ENCODE results near the gene LRRC52. TPM values are rescaled to one million over a fixed set of nuclear protein-coding genes. Genes with fewer than 3 reads are reported as not detected.

LRRC52 gene
- total RNA-seq, 1 experiment from 2014 or later = not detected

- H3F3A ChIP-seq (ENCODE audit: insufficient read depth, low read depth) = no peaks in the 10 kb centered on the region
- POLR2A ChIA-PET (ENCODE audit: unreplicated experiment) = no interaction called here
- H3K4me1 ChIP-seq (replicated peaks; ENCODE audit: insufficient read depth) = no peaks in the 10 kb centered on the region
- intact Hi-C loops (cut with micrococcal nuclease; ENCODE audit: unreplicated experiment) = no loop called here
- no peaks in the 10 kb centered on the region for H3K36me3 ChIP-seq (ENCODE audit: low read depth)
- no peak overlapping the region for H3K27ac ChIP-seq
- TF ChIP-seq EZH2 (IDR thresholded peaks at IDR 0.05; ENCODE audit: low read depth) = no peak
- TF ChIP-seq, protein P1, sequence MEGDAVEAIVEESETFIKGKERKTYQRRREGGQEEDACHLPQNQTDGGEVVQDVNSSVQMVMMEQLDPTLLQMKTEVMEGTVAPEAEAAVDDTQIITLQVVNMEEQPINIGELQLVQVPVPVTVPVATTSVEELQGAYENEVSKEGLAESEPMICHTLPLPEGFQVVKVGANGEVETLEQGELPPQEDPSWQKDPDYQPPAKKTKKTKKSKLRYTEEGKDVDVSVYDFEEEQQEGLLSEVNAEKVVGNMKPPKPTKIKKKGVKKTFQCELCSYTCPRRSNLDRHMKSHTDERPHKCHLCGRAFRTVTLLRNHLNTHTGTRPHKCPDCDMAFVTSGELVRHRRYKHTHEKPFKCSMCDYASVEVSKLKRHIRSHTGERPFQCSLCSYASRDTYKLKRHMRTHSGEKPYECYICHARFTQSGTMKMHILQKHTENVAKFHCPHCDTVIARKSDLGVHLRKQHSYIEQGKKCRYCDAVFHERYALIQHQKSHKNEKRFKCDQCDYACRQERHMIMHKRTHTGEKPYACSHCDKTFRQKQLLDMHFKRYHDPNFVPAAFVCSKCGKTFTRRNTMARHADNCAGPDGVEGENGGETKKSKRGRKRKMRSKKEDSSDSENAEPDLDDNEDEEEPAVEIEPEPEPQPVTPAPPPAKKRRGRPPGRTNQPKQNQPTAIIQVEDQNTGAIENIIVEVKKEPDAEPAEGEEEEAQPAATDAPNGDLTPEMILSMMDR (conservative IDR thresholded peaks at IDR 0.05) = no peak
- H4K20me1 ChIP-seq (ENCODE audit: insufficient read depth) = no peaks in the 10 kb centered on the region
- H3K4me2 ChIP-seq = no peak overlapping the region
- BruUV-seq (replicated peaks) = no TSS peak
- no peak overlapping the region for H3K4me3 ChIP-seq
- peaks cover 29% of the 10 kb centered on the region; the same call in 1 of the 2 replicates for H3K27me3 ChIP-seq (ENCODE audit: insufficient read depth, low read depth)
- no peak overlapping the region for H2AFZ ChIP-seq
- no peaks in the 10 kb centered on the region for H3K9me3 ChIP-seq (ENCODE audit: insufficient read depth, low read depth)
- no peaks in the 10 kb centered on the region for H3K79me2 ChIP-seq (ENCODE audit: low read depth)
- DNase-seq = no peak
- CTCF ChIA-PET = no interaction called here
- H3K9me2 ChIP-seq (ENCODE audit: insufficient read depth) = no peaks in the 10 kb centered on the region
Observed at GRCh38 chr1:165576536-165576935, 32.7 kb downstream of the LRRC52 start.

DNA sequence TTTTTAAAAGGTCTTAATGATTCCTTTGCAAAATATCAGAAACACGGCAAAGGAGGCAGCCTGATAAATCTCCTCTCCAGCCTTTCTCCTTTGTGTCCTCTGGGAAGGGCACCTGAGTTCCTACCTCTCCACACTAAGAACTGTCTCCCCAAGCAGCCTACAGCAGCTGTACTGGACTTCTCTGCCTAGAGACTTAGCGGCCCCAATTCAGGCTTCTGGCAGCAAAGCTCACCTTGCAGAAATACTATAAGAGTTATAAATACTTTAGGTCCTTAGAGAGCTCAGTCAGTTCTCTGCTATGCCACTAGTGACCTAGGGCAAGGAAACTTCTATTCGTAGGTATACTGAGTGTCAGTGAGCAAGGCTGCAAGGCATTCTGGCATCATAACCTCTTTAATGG lies 33.9 kb downstream of the LRRC52 start:
- Histone ChIP-seq H3K9me2 (ENCODE audit: insufficient read depth) (no peaks in the 10 kb centered on the region), H2AFZ (no peak overlapping the region), H4K20me1 (ENCODE audit: insufficient read depth) (no peaks in the 10 kb centered on the region), H3F3A (ENCODE audit: insufficient read depth, low read depth) (no peaks in the 10 kb centered on the region), H3K36me3 (ENCODE audit: low read depth) (no peaks in the 10 kb centered on the region), H3K4me2 (no peak overlapping the region), H3K27ac (no peak overlapping the region), H3K79me2 (ENCODE audit: low read depth) (no peaks in the 10 kb centered on the region), H3K27me3 (ENCODE audit: insufficient read depth, low read depth) (peaks cover 21% of the 10 kb centered on the region; the same call in 1 of the 2 replicates), H3K4me3 (no peak overlapping the region), H3K9me3 (ENCODE audit: insufficient read depth, low read depth) (no peaks in the 10 kb centered on the region), H3K4me1 (replicated peaks; ENCODE audit: insufficient read depth) (no peaks in the 10 kb centered on the region)
- intact Hi-C loops (cut with micrococcal nuclease; ENCODE audit: unreplicated experiment) = no loop called here
- no peak for TF ChIP-seq EZH2 (IDR thresholded peaks at IDR 0.05; ENCODE audit: low read depth)
- TF ChIP-seq, protein P1 (conservative IDR thresholded peaks at IDR 0.05) = no peak
- DNase-seq = no peak
- ChIA-PET POLR2A (ENCODE audit: unreplicated experiment) (no interaction called here), CTCF (no interaction called here)
- no TSS peak for BruUV-seq (replicated peaks)

- POLR2A ChIA-PET (ENCODE audit: unreplicated experiment) = no interaction called here
- CTCF ChIA-PET = no interaction called here
- Histone ChIP-seq H3K27ac (no peak overlapping the region), H3K4me2 (no peak overlapping the region), H3K4me3 (no peak overlapping the region), H3K4me1 (replicated peaks; ENCODE audit: insufficient read depth) (no peaks in the 10 kb centered on the region), H3F3A (ENCODE audit: insufficient read depth, low read depth) (no peaks in the 10 kb centered on the region), H3K79me2 (ENCODE audit: low read depth) (no peaks in the 10 kb centered on the region), H3K27me3 (ENCODE audit: insufficient read depth, low read depth) (0 out of 2 replicates have a peak, but pooled peaks cover 6% of the 10 kb centered on the region), H2AFZ (no peak overlapping the region), H3K36me3 (ENCODE audit: low read depth) (no peaks in the 10 kb centered on the region), H3K9me3 (ENCODE audit: insufficient read depth, low read depth) (no peaks in the 10 kb centered on the region), H4K20me1 (ENCODE audit: insufficient read depth) (no peaks in the 10 kb centered on the region), H3K9me2 (ENCODE audit: insufficient read depth) (no peaks in the 10 kb centered on the region)
- TF ChIP-seq, protein P1 (conservative IDR thresholded peaks at IDR 0.05) = no peak
- TF ChIP-seq EZH2 (IDR thresholded peaks at IDR 0.05; ENCODE audit: low read depth) = no peak
- intact Hi-C loops (cut with micrococcal nuclease; ENCODE audit: unreplicated experiment) = no loop called here
- BruUV-seq (replicated peaks) = no TSS peak
- no peak for DNase-seq
Observed at GRCh38 chr1:165580931-165581871, 37.4 kb downstream of the LRRC52 start.
